Measurements from ENCODE around the gene INPP5F. TPM values are rescaled to one million over a fixed set of nuclear protein-coding genes. Genes with fewer than 3 reads are reported as not detected.

Gene INPP5F
- total and polyA plus RNA-seq, 2 of the 13 experiments (the other 11 are each of a cell fraction or from before 2014, with no cell fraction given), result 12.5 to 15.7 TPM

DNA sequence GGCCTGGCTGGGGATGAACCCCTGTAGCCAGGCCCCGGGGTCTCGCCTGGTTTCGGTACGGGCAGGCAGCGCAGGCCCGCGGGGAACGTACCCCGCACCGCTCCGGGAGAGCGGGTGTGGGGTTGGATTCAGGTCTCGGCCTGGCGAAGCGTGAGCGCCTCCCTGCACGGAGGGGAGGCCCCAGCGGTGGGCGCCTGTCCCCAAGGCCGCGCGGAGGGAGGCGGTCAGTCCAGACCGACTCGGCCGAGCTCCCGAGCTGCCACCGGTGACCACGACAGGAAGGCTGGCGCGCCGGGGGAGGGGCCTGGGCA is 378 bp upstream of the INPP5F start (continued):
- TF ChIP-seq ZNF547 (CRISPR knock-in tag; IDR thresholded peaks at IDR 0.05), result 0 out of 2 replicates have a peak, but pooled peaks have one; percentile 43
- no peak for TF ChIP-seq ZNF34 (CRISPR knock-in tag; IDR thresholded peaks at IDR 0.05; ENCODE audit: borderline replicate concordance)
- TF ChIP-seq JARID2 (CRISPR knock-in tag; IDR thresholded peaks at IDR 0.05; ENCODE audit: insufficient replicate concordance), result peak; percentile 44
- TF ChIP-seq MED8 (CRISPR knock-in tag; IDR thresholded peaks at IDR 0.05; ENCODE audit: insufficient replicate concordance), result peak; percentile 48
- TF ChIP-seq NR2F1 (CRISPR knock-in tag; IDR thresholded peaks at IDR 0.05), result no peak
- TF ChIP-seq ZNF678 (CRISPR knock-in tag; IDR thresholded peaks at IDR 0.05), result no peak
- TF ChIP-seq, protein P1, sequence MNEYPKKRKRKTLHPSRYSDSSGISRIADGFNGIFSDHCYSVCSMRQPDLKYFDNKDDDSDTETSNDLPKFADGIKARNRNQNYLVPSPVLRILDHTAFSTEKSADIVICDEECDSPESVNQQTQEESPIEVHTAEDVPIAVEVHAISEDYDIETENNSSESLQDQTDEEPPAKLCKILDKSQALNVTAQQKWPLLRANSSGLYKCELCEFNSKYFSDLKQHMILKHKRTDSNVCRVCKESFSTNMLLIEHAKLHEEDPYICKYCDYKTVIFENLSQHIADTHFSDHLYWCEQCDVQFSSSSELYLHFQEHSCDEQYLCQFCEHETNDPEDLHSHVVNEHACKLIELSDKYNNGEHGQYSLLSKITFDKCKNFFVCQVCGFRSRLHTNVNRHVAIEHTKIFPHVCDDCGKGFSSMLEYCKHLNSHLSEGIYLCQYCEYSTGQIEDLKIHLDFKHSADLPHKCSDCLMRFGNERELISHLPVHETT (CRISPR knock-in tag; conservative IDR thresholded peaks at IDR 0.05), result peak; percentile 86
- 0 out of 2 replicates have a peak, but pooled peaks have one; percentile 61 for TF ChIP-seq FOXO1 (CRISPR knock-in tag; IDR thresholded peaks at IDR 0.05)
- TF ChIP-seq NFE2L2 (IDR thresholded peaks at IDR 0.05; ENCODE audit: low read length), result no peak
- TF ChIP-seq CENPT (CRISPR knock-in tag; IDR thresholded peaks at IDR 0.05; ENCODE audit: low read depth), result no peak
- no peak for TF ChIP-seq SP140L (CRISPR knock-in tag; IDR thresholded peaks at IDR 0.05; ENCODE audit: borderline replicate concordance)
- TF ChIP-seq PRMT3 (CRISPR knock-in tag; IDR thresholded peaks at IDR 0.05; ENCODE audit: borderline replicate concordance, low read depth), result no peak
- TF ChIP-seq ZEB1 (IDR thresholded peaks at IDR 0.05; ENCODE audit: insufficient replicate concordance, low read depth), result no peak
- TF ChIP-seq SRY (CRISPR knock-in tag; IDR thresholded peaks at IDR 0.05), result peak; percentile 59; the same call in 1 of the 2 replicates
- TF ChIP-seq, protein P2, sequence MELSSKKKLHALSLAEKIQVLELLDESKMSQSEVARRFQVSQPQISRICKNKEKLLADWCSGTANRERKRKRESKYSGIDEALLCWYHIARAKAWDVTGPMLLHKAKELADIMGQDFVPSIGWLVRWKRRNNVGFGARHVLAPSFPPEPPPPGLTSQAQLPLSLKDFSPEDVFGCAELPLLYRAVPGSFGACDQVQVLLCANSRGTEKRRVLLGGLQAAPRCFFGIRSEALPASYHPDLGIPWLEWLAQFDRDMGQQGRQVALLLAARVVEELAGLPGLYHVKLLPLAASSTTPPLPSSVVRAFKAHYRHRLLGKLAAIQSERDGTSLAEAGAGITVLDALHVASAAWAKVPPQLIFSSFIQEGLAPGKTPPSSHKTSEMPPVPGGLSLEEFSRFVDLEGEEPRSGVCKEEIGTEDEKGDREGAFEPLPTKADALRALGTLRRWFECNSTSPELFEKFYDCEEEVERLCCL (CRISPR knock-in tag; IDR thresholded peaks at IDR 0.05; ENCODE audit: borderline replicate concordance), result no peak
- TF ChIP-seq MEF2D (CRISPR knock-in tag; IDR thresholded peaks at IDR 0.05), result no peak; the same call in 1 of the 2 replicates
- no peak for TF ChIP-seq SOX5 (CRISPR knock-in tag; IDR thresholded peaks at IDR 0.05; ENCODE audit: borderline replicate concordance)
- no peak for TF ChIP-seq ZNF616 (CRISPR knock-in tag; IDR thresholded peaks at IDR 0.05; ENCODE audit: low read depth)
- TF ChIP-seq, protein P3, sequence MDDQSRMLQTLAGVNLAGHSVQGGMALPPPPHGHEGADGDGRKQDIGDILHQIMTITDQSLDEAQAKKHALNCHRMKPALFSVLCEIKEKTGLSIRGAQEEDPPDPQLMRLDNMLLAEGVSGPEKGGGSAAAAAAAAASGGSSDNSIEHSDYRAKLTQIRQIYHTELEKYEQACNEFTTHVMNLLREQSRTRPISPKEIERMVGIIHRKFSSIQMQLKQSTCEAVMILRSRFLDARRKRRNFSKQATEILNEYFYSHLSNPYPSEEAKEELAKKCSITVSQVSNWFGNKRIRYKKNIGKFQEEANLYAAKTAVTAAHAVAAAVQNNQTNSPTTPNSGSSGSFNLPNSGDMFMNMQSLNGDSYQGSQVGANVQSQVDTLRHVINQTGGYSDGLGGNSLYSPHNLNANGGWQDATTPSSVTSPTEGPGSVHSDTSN (CRISPR knock-in tag; IDR thresholded peaks at IDR 0.05; ENCODE audit: borderline replicate concordance), result no peak
- TF ChIP-seq, protein P4, sequence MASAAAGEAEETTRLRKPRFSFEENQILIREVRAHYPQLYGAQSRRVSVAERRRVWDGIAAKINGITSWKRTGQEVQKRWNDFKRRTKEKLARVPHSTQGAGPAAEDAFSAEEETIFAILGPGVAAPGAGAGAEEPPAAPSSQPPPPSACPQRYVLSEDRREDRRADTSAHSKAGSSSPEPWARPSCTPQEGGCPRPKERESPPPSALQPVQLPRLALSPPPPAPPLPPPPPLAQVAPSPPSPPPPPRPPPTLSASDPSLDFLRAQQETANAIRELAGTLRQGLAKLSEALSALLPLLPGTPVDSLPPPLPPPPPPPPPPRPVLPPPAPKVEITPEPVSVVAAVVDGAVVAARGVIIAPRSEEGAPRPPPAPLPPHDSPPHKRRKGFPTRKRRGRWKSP (CRISPR knock-in tag; IDR thresholded peaks at IDR 0.05), result peak; percentile 54; the same call in 1 of the 2 replicates
- TF ChIP-seq, protein P5, sequence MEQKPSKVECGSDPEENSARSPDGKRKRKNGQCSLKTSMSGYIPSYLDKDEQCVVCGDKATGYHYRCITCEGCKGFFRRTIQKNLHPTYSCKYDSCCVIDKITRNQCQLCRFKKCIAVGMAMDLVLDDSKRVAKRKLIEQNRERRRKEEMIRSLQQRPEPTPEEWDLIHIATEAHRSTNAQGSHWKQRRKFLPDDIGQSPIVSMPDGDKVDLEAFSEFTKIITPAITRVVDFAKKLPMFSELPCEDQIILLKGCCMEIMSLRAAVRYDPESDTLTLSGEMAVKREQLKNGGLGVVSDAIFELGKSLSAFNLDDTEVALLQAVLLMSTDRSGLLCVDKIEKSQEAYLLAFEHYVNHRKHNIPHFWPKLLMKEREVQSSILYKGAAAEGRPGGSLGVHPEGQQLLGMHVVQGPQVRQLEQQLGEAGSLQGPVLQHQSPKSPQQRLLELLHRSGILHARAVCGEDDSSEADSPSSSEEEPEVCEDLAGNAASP (CRISPR knock-in tag; IDR thresholded peaks at IDR 0.05; ENCODE audit: borderline replicate concordance), result no peak
- no peak for TF ChIP-seq RFXAP (CRISPR knock-in tag; IDR thresholded peaks at IDR 0.05; ENCODE audit: borderline replicate concordance)
- TF ChIP-seq ZNF75D (CRISPR knock-in tag; IDR thresholded peaks at IDR 0.05; ENCODE audit: borderline replicate concordance), result no peak
- no peak for TF ChIP-seq RBM22 (optimal IDR thresholded peaks at IDR 0.05; ENCODE audit: low read length)
- TF ChIP-seq, protein P6, sequence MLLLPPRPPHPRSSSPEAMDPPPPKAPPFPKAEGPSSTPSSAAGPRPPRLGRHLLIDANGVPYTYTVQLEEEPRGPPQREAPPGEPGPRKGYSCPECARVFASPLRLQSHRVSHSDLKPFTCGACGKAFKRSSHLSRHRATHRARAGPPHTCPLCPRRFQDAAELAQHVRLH (CRISPR knock-in tag; IDR thresholded peaks at IDR 0.05; ENCODE audit: borderline replicate concordance, low read depth), result 0 out of 2 replicates have a peak, but pooled peaks have one; percentile 31
